ENCODE results near the gene DUSP16.
"Not testable (repeated sequence)": the region's sequence is repeated elsewhere in the genome, so short reads cannot be mapped to it uniquely, and the experiment has no call there.

DUSP16 gene

DNA sequence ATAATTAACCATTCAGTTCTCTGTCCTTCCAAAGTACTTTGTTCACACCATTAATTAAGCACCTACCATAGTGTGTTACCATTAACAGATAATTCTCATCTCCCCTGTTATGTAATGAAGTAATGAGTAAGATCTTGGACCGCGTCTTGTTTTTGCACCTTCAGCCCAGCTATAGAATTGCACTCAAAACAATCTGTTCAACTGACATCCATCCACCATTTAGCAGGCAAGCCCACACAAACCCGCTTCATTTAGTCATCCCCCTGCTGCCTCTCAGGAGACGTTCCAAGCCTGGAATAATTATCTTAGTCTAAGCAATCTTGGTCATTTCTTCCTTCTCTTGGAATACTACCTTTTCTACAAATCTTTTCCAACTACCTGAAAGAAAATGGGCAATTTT is 74.4 kb downstream of the DUSP16 start:
- DNase-seq: peak; percentile 56

DNA sequence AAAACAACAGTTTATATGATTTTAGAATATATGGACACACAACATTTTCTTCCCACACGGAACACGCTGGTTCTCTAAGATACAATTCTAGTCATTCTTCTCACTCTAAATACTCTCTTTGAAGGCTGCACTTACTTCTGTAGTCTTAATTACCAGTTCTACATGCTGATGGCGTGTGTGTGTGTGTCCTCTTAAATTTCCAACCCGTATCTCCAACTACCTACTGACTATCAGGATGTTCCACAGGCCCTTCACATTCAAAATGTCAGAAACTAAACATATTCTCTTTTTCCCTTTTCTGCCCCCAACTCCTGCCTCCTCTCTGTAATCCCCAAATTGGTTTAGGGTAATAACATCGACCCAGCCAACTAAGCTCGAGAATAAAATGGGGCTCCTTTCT is 75.2 kb downstream of the DUSP16 start:
- no peak for DNase-seq

DNA sequence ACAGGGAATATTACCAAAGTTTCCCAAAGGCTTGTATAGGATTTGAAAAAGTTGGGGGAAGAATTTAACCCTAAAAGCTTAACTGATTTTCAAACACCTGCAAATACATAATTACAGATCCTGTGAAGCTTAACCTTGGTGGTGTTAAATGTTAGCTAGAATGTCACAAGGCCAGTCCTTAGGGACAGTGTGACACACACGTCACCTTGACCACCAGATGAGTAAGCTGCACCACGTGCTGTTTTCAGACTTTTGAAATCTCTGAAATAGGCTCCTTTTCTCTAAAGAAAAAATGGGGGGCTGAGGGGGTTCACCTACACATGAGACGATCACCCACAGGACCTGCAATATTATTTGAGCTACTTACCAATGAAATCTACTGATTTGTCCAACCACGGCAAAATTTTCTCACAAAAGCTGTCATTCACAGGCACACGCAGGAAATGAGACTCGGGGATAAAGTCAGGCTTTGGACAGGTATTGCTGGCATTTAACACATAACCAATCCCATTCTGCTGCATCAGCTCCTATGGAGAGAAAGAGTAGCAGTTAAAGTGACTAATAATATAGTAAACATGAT is 75.9 kb downstream of the DUSP16 start:
- no peak for DNase-seq

DNA sequence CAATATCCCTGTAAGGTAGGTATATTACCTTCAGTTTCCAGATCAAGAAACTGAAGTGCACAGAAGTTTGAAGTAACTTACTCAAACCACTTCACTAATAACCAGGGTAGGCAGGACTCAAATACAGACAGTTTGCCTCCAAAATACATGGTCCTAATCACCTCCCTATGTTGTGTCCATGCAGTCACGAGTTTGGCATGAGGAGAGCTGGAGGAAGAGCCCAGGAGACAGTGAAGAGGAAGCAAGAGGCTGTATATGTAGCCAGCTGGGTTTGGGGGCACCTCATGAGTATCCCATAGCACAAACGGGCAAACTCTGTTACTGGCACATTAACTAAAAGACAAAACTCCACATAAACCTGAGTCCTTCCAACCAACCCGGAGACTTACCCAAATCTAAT is 79.2 kb downstream of the DUSP16 start:
- DNase-seq: no peak

DNA sequence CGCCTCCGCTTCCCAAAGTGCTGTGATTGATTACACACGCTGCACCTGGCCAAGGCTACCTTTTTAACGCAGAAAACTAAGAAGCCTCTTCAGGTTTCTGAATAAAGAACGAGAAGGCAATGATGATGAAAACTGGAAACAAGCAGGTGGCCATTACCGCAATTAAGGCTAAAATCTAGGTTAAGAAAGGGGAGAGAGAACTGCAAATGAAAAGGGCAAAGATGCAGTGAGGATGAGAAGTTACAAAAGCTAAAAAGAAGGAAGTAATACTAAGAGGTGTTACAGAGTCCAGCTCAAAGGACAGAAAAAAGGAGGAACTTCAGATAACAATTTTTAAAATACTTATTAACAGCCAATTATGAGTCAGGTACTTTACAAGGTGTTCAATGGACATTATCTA is 79.7 kb downstream of the DUSP16 start:
- DNase-seq: no peak

DNA sequence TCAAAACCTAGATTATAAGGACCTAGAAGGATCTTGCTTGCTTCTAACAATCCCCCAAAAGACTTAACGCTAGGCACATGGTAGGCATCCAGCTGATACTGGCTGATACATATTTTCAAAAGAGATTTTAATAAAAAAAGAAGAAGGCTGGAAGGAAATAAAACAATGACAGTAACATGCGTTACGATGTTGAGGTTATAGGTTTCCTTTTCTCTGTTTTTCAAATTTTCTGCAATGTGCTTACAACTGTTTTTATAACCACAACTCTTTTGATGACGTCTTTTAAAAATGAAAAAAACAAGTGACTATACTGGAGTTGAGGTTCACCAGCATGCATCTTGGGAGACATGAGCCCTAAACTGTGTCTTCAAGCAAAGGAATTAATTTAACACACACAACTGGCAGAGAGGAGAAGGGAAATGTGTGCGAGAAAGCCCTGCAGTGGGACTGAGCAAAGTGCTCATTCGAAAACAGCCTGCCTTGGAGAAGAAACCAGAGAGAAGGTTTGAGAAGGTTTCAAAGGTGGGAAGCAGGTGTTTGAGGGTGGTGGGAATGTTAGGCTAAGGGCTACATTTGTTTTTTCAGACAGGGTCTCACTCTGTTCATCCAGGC is 80.4 kb downstream of the DUSP16 start:
- DNase-seq: no peak

DNA sequence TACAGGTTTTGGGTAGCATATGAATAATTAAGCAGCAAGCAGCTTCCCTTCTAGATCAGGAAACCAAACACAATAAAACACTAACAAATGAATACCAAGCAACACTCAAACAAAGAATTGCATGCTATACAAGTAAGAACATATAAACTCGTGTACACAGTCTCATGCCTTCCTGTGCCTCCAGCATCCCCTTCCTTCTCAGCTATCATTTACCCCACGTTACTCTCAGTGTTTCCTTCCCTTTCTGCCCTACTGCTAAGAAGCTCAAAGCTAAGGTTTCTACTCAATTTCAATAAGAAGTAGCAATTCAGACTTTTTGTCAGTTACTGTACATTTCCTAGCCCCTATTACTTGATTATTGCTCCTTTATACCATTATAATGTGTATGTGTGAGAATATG is 81.0 kb downstream of the DUSP16 start:
- DNase-seq: no peak

DNA sequence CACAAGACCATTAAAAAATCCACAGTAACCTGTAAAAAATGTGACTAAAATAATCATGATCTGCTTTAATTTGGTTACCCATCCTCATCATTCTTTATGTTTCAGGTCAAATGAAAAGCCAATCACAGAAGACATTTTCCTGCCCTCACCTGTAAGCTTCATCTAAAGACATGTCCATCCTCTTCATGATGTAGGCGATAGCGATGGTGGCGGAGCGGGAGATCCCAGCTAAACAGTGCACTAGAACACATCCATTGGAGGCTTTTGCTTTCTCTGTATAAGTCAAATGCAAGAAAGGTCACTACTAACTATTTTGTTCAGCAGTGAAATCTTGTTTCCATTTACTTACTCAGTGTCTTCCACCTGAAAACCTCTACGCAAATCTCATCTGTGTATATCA is 82.6 kb downstream of the DUSP16 start:
- no peak for DNase-seq

DNA sequence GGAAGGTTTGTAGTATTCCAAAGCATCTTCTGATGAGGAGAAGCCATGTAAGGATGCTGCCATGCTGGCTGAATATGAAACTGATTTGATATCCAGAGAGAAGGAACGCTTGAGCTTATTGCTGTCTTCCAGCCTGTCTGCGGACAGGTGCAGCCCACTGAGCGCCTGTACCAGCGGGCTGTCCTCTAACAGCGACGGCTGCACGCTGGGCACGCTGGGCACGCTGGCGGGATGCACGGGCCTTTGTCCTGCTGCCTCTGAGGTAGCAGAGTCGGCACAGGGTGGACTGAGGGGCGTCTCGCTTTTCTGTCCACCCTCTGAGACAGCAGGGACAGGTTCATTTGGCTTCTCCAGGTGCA is 85.2 kb downstream of the DUSP16 start:
- no peak for DNase-seq

DNA sequence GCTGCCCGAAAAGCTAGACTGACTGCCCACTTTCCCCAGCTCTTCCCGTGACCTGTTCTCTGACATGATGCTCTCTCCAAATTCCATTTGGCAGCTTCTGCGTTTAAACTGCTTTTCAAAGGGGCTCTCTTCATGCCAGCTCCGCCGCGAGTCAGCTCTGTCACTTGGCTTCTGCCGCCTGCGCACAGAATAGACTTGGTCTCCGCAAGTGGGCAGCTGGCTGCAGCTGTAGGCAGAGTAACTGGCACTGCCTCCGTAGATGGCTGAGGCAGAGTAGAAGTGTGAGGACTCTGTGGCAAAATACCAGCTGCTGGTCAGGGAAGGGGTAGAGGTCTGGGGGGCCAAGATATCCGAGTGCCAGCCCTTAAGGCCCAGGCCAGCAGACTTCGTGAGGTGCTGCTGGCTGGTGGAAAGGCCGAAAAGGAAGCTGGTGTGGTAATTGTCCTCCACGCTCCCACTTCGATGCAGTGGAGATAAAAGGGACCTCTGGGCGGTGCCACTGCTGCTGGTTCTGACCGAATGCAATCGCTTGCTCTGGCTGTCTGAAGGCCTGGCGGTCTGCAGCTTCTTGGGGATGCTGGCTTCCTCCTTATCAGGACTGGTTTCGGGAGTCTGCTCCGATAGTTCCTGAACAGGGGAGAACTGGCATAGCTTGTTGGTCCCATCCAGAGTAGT is 85.7 kb downstream of the DUSP16 start:
- DNase-seq: no peak

DNA sequence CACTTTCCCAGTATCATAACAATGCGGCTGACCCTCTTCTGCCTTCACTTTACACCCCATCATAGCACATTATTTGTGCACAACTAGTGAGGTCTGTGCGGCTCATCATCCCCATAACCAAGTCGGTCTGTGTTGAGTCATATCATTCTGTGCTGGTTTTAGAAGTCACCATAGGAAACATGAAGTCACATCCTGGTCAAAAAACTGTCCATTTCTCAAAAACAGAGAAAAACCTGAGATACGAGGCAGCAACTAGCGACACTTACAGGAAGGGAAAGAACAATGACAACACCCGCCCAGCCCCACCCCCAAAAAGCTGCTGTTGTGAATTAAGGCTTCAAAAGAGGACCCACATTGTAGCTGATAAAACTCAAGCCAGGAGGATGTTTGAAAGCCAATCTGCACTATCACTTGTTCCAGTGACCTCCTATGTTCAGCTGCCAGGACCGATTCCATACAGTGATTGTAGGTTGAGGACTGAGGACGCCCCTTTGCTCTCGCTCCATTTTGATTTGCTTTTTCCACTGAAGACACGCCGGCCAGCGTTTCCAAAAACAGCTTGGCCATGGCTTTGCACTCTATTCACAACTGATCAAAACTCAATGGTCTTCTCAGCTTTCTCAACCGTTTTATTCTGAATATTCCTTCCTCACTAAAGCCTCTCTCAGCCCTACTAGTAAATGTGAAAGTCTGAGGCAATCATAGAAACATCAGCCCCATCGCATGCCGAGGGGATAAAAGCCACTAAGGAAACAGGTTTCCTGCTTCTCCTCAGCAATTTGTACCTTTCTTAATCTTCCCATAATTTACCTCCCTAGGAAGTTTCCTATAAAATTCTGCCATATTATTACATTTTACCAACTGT is 87.5 kb downstream of the DUSP16 start:
- DNase-seq: no peak

DNA sequence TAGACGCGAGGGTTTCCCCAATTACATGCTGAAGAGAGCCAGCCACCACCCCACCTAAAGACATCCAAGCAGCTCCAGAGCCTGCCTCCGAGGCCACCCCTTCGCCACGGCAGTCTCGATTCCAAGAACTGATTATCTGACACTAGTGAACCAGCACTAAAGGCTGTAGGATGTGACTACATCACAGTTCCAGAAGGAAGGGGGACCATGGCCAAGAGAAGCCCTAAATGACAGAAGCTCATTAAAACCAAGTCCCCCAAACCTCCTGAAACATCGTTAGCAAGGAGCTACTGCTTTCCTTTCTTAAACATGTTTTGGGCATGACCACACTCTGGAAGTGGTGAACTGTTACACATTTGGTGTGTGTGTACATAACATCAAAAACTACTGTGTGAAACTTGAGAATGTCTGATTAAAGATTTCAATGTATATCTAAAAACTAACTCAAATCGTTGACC is 88.2 kb downstream of the DUSP16 start:
- DNase-seq: no peak

DNA sequence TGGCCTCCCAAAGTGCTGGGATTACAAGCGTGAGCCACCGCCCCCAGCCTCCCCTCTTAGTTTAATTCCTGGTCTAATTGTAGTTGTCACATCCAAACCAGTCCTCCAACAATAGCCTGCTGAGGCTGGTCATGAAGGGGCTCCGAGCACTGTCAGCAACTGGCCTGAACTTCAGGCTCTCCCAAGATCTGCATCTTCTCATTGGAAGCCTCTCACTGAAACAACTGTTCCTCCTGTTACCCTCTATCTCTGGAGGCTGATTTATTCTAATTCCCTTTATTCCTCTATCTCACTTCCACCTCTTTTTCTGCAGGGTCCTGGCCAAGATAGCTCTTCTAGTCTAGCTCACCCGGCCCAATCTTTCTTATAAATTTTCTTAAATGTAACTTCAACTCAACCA is 89.4 kb downstream of the DUSP16 start:
- DNase-seq: no peak

DNA sequence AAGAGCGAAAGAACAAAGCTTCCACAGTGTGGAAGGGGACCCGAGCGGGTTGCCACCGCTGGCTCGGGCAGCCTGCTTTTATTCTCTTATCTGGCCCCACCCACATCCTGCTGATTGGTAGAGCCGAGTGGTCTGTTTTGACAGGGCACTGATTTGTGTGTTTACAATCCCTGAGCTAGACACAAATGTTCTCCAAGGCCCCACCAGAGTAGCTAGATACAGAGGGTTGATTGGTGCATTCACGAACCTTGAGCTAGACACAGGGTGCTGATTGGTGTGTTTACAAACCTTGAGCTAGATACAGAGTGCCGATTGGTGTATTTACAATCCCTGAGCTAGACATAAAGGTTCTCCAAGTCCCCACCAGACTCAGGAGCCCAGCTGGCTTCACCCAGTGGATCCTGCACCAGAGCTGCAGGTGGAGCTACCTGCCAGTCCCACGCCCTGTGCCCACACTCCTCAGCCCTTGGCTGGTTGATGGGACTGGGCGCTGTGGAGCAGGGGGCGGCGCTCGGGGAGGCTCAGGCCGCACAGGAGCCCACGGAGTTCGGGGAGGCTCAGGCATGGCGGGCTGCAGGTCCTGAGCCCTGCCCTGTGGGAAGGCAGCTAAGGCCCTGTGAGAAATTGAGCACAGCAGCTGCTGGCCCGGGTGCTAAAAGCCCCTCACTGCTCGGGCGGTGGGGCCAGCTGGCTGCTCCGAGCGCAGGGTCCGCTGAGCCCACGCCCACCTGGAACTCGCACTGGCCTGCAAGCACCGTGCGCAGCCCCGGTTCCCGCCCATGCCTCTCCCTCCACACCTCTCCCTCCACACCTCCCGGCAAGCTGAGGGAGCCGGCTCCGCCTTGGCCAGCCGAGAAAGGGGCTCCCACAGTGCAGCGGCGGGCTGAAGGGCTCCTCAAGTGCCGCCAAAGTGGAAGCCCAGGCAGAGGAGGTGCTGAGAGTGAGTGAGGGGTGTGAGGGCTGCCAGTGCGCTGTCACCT is 90.4 kb downstream of the DUSP16 start:
- DNase-seq: not testable (repeated sequence)

DNA sequence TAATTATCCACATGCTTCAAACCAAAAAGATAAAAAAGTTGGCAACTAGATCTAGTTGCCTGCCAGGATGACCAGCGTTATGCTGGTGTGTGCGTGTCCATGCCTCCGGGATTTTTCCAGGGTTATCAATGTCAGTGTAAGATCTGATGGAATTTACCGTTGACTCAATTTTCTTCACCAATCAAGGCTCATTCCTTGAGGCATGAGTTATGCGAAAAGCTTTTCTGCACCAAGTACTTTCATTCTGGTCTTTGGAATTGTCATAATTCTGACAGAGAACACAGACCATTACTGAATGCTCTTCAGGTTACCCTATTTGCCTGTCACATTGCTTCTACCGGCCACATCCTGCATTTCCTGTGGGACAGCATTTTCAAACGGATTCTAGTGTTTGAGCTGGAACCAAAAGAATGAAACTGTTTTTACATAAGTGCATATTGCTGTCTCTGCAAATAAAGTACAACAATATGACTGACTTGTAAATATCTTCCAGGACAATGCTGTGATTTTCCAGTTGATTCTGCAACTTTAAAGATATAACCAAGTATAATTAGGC is 91.8 kb downstream of the DUSP16 start:
- DNase-seq: no peak

DNA sequence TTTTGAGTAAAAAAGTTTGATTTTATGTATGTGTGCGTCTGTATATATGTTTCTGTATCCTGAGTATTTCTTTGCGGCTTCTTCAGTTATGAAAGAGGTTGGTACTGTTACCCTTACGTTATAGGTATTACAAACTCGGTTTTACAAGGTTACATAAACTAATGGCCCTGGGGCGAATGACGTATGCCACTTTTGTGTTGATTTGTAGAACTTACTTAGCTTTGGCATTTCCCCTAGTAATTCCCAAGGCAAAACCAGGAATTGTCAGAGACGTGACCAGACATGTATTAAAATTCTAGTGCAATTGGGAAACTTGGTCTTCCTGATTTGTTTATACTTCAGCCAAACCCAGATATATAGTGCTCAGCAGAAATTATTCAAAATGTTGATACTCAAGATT is 93.3 kb downstream of the DUSP16 start:
- DNase-seq: no peak

DNA sequence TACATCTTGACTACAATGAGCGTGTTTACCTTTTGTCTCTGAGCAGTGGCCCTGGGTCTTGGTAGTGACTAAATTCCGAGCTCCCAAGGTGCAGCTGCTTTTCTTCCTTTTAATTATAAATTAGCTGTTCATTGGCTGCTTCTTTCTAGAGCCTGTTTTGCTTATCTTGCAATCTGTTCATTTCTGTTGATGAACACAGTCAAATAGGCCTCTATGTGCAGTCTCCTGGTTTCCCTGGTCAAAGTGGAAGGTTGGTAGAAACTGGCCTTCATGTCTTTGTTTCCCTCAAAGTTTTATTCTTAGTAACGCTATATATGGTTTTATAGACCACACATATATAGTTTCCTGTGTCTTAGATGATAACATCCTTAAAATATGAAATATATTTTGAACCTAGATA is 94.1 kb downstream of the DUSP16 start:
- no peak for DNase-seq

DNA sequence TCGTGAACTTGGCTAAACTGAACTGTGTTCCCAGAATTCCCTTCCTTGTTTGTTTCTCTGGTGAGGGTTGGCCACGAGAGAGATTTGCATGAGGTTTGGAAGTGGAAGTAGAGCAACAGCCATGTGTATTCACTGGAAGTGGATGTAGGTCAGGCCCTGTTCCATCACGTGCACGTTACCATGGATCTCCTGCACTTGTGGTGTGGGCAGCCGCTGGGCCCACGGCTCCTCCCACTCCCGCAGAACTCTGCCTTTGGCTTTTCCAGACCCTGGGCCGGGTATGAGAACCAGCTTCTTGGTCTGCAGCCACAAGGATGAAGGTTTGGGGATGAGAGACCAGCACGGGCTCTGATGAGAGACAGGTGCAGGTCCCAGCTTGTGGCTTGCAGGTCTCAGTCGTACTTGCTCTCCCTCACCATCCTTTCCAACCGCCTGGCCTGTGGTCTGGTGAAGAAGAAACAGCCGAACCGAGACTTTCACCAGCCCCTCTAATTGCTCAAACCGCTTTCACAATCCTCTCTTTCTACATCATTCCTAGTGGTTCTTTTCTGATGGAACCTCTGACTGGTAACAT is 94.9 kb downstream of the DUSP16 start:
- DNase-seq: no peak

DNA sequence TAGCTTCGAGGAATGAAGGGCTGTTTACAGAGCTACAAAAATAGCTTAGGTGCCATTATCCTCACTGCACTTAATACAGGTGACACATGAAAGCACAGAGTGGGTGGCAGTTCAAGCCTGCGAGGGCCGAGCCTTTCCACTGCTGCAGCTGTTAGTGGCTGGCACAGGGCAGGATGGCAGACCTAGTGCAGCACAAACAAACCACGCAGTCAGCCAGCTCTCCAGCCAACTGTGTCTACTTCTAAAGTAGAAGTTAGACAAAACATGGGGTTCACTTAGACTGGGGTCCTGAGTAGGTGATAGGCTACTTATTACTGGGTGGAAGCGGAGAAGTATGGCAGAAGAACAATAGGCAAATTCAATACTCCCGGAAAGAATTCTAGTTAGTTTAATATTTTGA is 95.4 kb downstream of the DUSP16 start:
- no peak for DNase-seq

DNA sequence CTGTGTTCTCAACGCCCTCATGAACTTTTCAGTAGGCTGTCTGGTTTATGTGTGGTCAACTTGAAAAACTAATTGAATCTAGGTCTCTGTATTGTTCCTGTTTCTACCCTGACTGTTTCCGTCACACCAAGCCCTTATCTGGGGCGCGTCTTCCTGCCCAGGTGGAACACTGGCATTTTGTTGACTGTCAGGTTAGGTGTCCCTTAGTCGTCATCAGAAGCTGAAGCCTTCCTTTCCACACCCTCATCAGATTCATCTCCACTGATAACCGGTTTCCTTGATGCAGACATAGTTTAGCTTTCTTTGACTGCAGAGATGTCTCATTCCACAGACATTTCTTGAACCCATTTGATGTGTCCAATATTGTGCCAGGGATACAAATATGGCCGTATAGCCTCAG is 96.5 kb downstream of the DUSP16 start:
- DNase-seq: no peak

DNA sequence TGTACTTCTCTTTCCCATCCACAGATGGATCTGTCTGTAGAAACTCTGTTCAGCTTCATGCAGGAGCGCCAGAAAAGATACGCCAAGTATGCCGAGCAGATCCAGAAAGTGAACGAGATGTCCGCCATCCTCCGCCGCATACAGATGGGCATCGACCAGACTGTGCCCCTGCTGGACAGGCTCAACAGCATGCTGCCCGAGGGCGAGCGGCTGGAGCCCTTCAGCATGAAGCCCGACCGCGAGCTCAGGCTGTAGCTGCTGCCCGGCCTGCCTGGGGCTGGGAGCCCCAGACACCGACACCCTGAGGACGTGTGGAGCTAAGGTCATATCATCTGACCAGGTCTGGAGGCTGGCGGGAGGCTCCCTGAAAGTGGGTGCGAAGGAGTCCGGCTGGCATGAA is 97.1 kb downstream of the DUSP16 start:
- no peak for DNase-seq

DNA sequence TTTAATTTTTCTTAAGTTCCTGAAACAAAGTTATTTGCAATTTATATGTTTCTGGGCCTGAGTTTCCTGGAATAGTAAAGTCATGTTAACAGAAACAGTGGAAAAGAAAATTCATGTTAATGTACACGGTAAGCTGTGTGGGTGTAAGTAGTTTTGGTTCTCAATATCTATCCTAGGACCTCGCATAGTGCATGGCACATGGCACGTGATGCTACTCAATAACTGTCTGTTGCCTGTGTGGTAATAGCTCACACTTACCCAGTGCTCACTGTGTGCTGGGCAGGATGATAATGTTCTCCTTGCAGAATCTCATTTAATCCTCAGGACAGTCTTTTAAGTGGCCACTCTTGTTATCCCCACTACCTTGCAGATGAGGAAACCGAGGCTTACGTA is 100.7 kb downstream of the DUSP16 start:
- DNase-seq: no peak
